HepG2 (cell line): Measurements from ENCODE around the gene TMEM62. TPM values are rescaled to one million over a fixed set of nuclear protein-coding genes. Genes with fewer than 3 reads are reported as not detected.

Experiments
- ATF1 ChIP-seq: IDR thresholded peaks from 2 replicates; pipeline ENCODE4 v1.6.1; 2016; ENCODE audit warnings: mild to moderate bottlenecking, control low read depth
- ATF6 ChIP-seq: sonication (generic); formaldehyde crosslinking; conservative IDR thresholded peaks from 2 replicates; pipeline ENCODE4 v1.4.0; 2020; ENCODE audit warnings: missing genetic modification reagents
- ATM ChIP-seq: fragments of 450-650 bp; IDR thresholded peaks from 2 replicates; pipeline ENCODE4 v1.7.1; 2017; ENCODE audit warnings: mild to moderate bottlenecking, borderline replicate concordance
- CCAR2 ChIP-seq: fragments of 200-400 bp; formaldehyde crosslinking; optimal IDR thresholded peaks from 2 replicates; pipeline ENCODE3; 2018; ENCODE audit warnings: low read depth, mild to moderate bottlenecking, low read length, moderate library complexity
- CENPBD1 ChIP-seq: sonication (generic); formaldehyde crosslinking; IDR thresholded peaks from 2 replicates; pipeline ENCODE4 v1.8.0; 2022; ENCODE audit warnings: missing genetic modification reagents, low read depth, mild to moderate bottlenecking, borderline replicate concordance
- ETS1 ChIP-seq: sonication (generic); formaldehyde crosslinking; IDR thresholded peaks from 2 replicates; pipeline ENCODE4 v1.4.0; 2020; ENCODE audit warnings: missing genetic modification reagents
- EZH2 ChIP-seq: conservative IDR thresholded peaks from 2 replicates; pipeline ENCODE4 v1.6.1; 2012; ENCODE audit warnings: mild to moderate bottlenecking, low read depth, low read length, moderate library complexity
- FOXP1 ChIP-seq, 2 experiments: fragments of 450-650 bp in 1 of 2; IDR thresholded peaks; 2 replicates each; pipeline ENCODE4 v1.6.1; 2017 to 2018; ENCODE audit warnings: antibody characterized with exemption in 1 of 2
- KMT2A ChIP-seq: sonication (generic); formaldehyde crosslinking; IDR thresholded peaks from 2 replicates; pipeline ENCODE4 v1.4.0; 2020; ENCODE audit warnings: missing genetic modification reagents
- SMC3 ChIP-seq: IDR thresholded peaks from 2 replicates; pipeline ENCODE4 v1.6.1; 2011; ENCODE audit warnings: low read length, improper control_type of control experiment
- SP140L ChIP-seq: sonication (generic); formaldehyde crosslinking; IDR thresholded peaks from 2 replicates; pipeline ENCODE4 v1.4.0; 2020; ENCODE audit warnings: missing genetic modification reagents, borderline replicate concordance
- SP5 ChIP-seq: IDR thresholded peaks from 2 replicates; pipeline ENCODE4 v1.6.1; 2016; ENCODE audit warnings: low read depth, borderline replicate concordance
- THAP11 ChIP-seq: IDR thresholded peaks from 2 replicates; pipeline ENCODE4 v1.6.1; 2016; ENCODE audit warnings: missing biosample characterization, missing genetic modification reagents
- ZBTB37 ChIP-seq: sonication (generic); formaldehyde crosslinking; IDR thresholded peaks from 2 replicates; pipeline ENCODE4 v1.4.0; 2020; ENCODE audit warnings: mild to moderate bottlenecking, missing genetic modification reagents
- ZC3H13 ChIP-seq: sonication (generic); formaldehyde crosslinking; IDR thresholded peaks from 2 replicates; pipeline ENCODE4 v1.8.1; 2023; ENCODE audit warnings: mild to moderate bottlenecking, missing genetic modification reagents, moderate library complexity
- ZIK1 ChIP-seq: sonication (generic); formaldehyde crosslinking; IDR thresholded peaks from 2 replicates; pipeline ENCODE4 v1.5.0; 2020; ENCODE audit warnings: mild to moderate bottlenecking, low read depth, missing genetic modification reagents, borderline replicate concordance
- ZMAT5 ChIP-seq: sonication (generic); formaldehyde crosslinking; IDR thresholded peaks from 2 replicates; pipeline ENCODE4 v1.5.0; 2020; ENCODE audit warnings: mild to moderate bottlenecking, low read depth, missing genetic modification reagents, borderline replicate concordance
- ZNF17 ChIP-seq: sonication (generic); formaldehyde crosslinking; IDR thresholded peaks from 2 replicates; pipeline ENCODE4 v1.5.0; 2020; ENCODE audit warnings: mild to moderate bottlenecking, missing genetic modification reagents
- ZNF234 ChIP-seq: sonication (generic); formaldehyde crosslinking; conservative IDR thresholded peaks from 2 replicates; pipeline ENCODE4 v1.5.1; 2020; ENCODE audit warnings: mild to moderate bottlenecking, missing genetic modification reagents
- ZNF275 ChIP-seq: sonication (generic); formaldehyde crosslinking; IDR thresholded peaks from 2 replicates; pipeline ENCODE4 v1.8.0; 2022; ENCODE audit warnings: missing genetic modification reagents, mild to moderate bottlenecking, inconsistent platforms, borderline replicate concordance
- ZNF317 ChIP-seq: sonication (generic); formaldehyde crosslinking; IDR thresholded peaks from 2 replicates; pipeline ENCODE4 v1.5.0; 2020; ENCODE audit warnings: mild to moderate bottlenecking, missing genetic modification reagents
- ZNF589 ChIP-seq: sonication (generic); formaldehyde crosslinking; conservative IDR thresholded peaks from 2 replicates; pipeline ENCODE4 v1.8.0; 2022; ENCODE audit warnings: mild to moderate bottlenecking, moderate library complexity, missing genetic modification reagents
- ZNF746 ChIP-seq: sonication (generic); formaldehyde crosslinking; IDR thresholded peaks from 2 replicates; pipeline ENCODE4 v1.8.0; 2022; ENCODE audit warnings: mild to moderate bottlenecking, missing genetic modification reagents
- polyA plus RNA-seq, 8 experiments: library from polyadenylated mRNA; depleted of rRNA in 3 of 8; stranded (reverse) in 7 of 8; unstranded in 1 of 8; fragments of >200 nt; fragmentation: Illumina TruSeq in 4 of 8; extraction: Trizol in 4 of 8; gene quantifications; 2 replicates each; pipeline versions ENCODE4 v1.2.1 to v1.2.3, GENCODE V29; 2011 to 2016; ENCODE audit warnings: low read depth in 4 of 8, missing spikeins in 1 of 8, mixed read lengths in 1 of 8; ENCODE audit not compliant: insufficient read depth in 1 of 8
- total RNA-seq, 5 experiments: library from RNA; depleted of rRNA; stranded (reverse); fragments of >200 nt; fragmentation: Illumina TruSeq; extraction: Trizol; gene quantifications; 2 replicates each; pipeline ENCODE4 v1.2.3, GENCODE V29; 2016; ENCODE audit warnings: low read depth in 1 of 5

Gene TMEM62
- total and polyA plus RNA-seq, 2 of the 13 experiments (the other 11 are each of a cell fraction or from before 2014, with no cell fraction given): 14.2 to 20.9 TPM

GRCh38 chr15:43185157-43186002, 52.0 kb downstream of the TMEM62 start, which contains the start of gene CCNDBP1 (continued):
- TF ChIP-seq ATM (no peak), ZNF17 (CRISPR knock-in tag) (no peak), ZNF234 (no peak), THAP11 (CRISPR knock-in tag) (peak; percentile 84), ZC3H13 (CRISPR knock-in tag) (peak; percentile 56), ZNF746 (CRISPR knock-in tag) (0 out of 2 replicates have a peak, but pooled peaks have one; percentile 28), ATF1 (CRISPR knock-in tag) (no peak), ZNF275 (CRISPR knock-in tag) (no peak; the same call in 1 of the 2 replicates), EZH2 (no peak), ZMAT5 (CRISPR knock-in tag) (no peak), ATF6 (no peak), SP140L (CRISPR knock-in tag) (no peak), SMC3 (no peak), ZNF317 (CRISPR knock-in tag) (no peak), KMT2A (CRISPR knock-in tag) (peak; percentile 66), CENPBD1 (CRISPR knock-in tag) (no peak), SP5 (peak; percentile 86), ZBTB37 (CRISPR knock-in tag) (no peak), ZIK1 (CRISPR knock-in tag) (peak; percentile 46; the same call in 1 of the 2 replicates), ETS1 (CRISPR knock-in tag) (peak; percentile 89; the same call in 1 of the 2 replicates), CCAR2 (no peak), FOXP1 (IDR thresholded peaks at IDR 0.05) (no peak), FOXP1 (CRISPR knock-in tag; IDR thresholded peaks at IDR 0.05) (no peak; the same call in 1 of the 2 replicates), ZNF589 (CRISPR knock-in tag) (no peak)
